HAP-1 (cell line): ENCODE data around the gene TMEM203.
A peak's percentile ranks its signal among the peaks of the same experiment; 100 is the strongest.

Source experiments
- DNase-seq, 2 experiments: peaks; one replicate each; pipeline ENCODE4 v3.0.0-alpha.2; 2016 to 2020; ENCODE audit warnings: low spot score in 2 of 2
- H3K27me3 ChIP-seq: fragments of 250-450 bp; sonication (Bioruptor Pico); 2 replicates; pipeline ENCODE4 v1.5.1; 2020; ENCODE audit warnings: low read depth, mild to moderate bottlenecking, moderate library complexity
- H3K36me3 ChIP-seq: fragments of 250-450 bp; sonication (Bioruptor Pico); replicated peaks from 2 replicates; pipeline ENCODE4 v1.5.1; 2020; ENCODE audit warnings: mild to moderate bottlenecking
- H3K4me1 ChIP-seq: fragments of 250-450 bp; sonication (Bioruptor Pico); 2 replicates; pipeline ENCODE4 v1.5.1; 2020; ENCODE audit warnings: mild to moderate bottlenecking
- H3K4me3 ChIP-seq: fragments of 250-450 bp; sonication (Bioruptor Pico); 2 replicates; pipeline ENCODE4 v1.5.1; 2020; ENCODE audit warnings: mild to moderate bottlenecking, moderate library complexity
- H3K9me3 ChIP-seq: fragments of 250-450 bp; sonication (Bioruptor Pico); 2 replicates; pipeline ENCODE4 v1.5.1; 2020; ENCODE audit warnings: mild to moderate bottlenecking, moderate library complexity
- in situ Hi-C: fragments of 300-500 bp; cut with MboI; formaldehyde crosslinking; loops from 3 replicates; pipeline ENCODE4 v1.14.3; 2020; ENCODE audit warnings: low sequenced_read_pairs, inconsistent platforms, mixed read lengths

The TMEM203 gene

DNA sequence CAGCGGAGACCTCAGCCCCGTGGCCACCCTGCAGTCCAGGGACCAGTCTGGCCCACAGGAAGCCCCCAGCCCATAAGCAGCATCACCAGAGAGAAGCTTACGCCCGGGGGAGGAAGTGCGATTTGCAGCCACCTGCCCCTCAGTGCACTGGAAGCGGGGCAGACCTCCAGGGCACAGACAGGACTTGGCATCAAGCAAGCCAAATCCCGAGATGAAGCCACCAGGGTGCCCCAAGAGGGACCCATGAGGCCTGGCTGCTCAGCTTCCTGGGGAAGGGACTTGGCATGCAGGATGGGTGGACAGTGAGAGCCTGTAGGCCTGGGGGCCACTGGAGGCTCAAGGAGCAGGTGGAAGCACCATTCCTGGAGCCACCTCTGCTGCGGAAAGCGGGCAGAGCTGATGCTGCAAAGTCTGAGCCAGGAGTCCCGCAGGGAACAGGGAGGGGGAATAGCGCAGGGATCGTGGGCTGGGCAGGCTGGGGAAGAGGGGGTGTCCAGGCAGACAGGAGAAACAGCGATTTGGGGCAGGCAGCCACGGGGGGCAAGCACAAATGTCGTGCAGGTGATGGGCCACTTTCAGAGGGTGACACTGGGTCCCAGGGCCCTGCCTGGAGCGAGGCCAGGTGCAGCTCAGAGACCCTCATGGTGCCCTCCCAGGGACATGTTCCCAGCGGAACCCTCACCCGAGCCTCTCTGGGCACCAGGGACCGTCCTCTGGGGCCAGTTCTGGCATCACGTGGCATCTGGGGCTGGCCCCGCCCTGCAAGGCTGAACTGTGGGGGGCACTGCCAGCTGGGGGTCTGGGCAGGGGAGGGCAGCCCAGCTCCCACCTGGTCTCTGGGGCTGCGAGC, 38.8 kb downstream of the TMEM203 start:
- H3K4me1 ChIP-seq: no peaks in the 10 kb centered on the region
- no peaks in the 10 kb centered on the region for H3K9me3 ChIP-seq
- peaks cover 46% of the 10 kb centered on the region for H3K27me3 ChIP-seq
- DNase-seq: no peak
- H3K4me3 ChIP-seq: no peak overlapping the region
- no peaks in the 10 kb centered on the region for H3K36me3 ChIP-seq
- in situ Hi-C loops: no loop called here

DNA sequence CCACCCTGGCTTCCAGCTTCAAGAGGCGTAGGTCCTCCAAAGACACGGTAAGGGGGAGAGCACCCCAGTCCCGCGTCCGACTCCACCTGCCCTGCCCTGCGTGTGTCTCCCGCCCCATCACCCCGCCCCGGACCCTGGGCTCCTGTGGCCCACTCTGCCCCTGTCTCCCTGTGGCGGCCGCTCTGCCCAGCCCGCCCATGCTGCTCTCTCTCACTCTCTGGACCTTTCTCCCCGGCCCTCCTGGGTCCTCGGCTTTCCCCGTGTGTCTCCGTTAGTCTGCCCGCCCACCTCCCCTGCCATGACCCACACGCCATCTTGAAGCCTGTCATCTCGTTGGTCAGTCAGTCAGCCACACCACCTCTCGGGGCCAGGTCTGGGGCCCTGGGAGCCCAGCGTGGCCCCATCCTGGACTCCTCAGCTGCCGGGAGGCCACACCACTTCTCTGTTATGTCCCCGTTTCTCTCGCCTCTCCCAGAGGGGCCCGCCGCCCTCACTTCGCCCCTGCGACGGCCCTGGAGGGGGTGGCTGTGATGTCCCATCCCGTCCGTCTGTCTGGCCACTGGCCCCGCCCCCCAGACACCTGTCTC, 40.1 kb downstream of the TMEM203 start:
- peaks cover 51% of the 10 kb centered on the region for H3K27me3 ChIP-seq
- no peak overlapping the region for H3K4me3 ChIP-seq
- no peak for DNase-seq
- no peaks in the 10 kb centered on the region for H3K36me3 ChIP-seq
- in situ Hi-C loops: no loop called here
- no peaks in the 10 kb centered on the region for H3K4me1 ChIP-seq
- no peaks in the 10 kb centered on the region for H3K9me3 ChIP-seq

DNA sequence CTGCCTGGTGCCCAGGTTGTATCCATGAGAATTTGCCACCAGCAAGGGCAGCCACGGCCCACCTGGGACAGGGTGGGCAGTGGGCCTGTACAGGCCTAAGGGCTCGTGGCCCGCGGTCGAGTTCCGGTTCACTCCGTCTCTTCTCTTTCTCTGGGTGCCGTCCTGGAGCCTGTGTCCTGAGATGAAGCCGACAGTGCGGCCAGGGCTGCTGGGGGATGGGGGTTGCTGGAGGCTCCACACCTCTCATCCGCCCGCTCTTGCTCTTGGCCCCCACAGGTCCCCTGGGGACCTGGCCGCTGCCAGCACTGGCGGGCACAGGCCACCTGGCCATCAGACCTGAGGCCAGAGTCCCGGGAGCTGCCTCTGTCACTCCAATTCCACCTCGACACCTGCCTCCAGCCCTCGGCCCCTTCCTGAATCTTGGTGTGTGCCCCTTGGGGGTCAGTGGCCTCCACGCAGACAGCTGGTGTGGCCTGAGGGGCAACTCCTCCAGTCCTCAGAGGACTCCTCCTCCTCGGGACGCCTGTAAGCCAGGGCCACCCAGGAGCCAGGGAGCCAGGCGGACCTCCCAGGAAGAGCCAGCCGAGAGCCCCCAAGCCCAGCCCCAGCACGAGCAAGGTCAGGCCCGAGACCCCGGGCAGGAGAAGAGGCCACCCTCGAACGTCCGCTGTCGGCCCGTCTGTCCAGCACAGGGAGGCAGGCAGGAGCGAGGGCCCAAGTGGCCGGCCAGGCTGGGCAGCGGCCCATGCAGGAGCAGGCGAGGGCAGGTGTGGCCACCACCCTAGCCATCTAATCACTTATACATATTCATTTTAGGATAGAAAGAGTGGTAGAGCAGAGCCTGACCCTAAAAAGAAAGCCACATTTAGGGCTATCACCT, 40.8 kb downstream of the TMEM203 start:
- no peak for DNase-seq
- Histone ChIP-seq H3K4me3 (no peak overlapping the region), H3K4me1 (no peaks in the 10 kb centered on the region), H3K9me3 (no peaks in the 10 kb centered on the region), H3K36me3 (no peaks in the 10 kb centered on the region), H3K27me3 (peaks cover 56% of the 10 kb centered on the region)
- in situ Hi-C loops: no loop called here

DNA sequence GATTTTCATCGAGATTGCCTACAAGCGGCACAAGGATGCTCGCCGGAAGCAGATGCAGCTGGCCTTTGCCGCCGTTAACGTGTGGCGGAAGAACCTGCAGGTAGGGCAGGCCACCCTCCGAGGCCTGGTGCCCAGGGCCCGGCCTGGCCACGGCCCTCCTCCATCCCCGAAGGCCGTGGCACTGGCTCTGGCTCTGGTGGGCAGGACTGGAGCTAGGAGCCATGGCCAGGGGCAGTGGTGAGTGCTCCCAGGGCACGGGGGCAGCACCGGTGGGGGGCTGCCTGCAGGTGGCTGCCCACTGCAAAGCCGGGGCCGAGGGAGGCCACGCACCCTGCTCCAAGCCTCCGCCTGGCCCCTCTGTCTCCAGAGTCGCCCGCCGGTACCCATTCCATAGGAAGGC, 41.6 kb downstream of the TMEM203 start:
- Histone ChIP-seq H3K27me3 (peaks cover 56% of the 10 kb centered on the region), H3K36me3 (no peaks in the 10 kb centered on the region), H3K9me3 (no peaks in the 10 kb centered on the region), H3K4me3 (no peak overlapping the region), H3K4me1 (no peaks in the 10 kb centered on the region)
- DNase-seq: no peak
- in situ Hi-C loops: no loop called here

DNA sequence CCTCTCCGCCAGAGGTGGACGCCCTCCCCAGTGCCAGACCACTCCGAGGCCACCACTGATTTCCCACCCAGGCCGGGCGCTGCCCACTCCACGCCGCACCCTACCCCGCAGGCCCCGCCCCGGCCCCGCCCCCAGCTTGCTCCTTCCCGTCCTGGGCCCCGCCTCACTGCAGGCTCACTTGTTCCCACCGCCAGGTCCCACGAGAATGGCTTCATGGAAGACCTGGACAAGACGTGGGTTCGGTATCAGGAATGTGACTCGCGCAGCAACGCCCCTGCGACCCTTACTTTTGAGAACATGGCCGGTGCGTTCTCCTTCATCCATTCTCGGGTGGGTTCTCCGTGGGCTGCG, 42.1 kb downstream of the TMEM203 start:
- peak in 1 of 2 experiments; percentile 48 for DNase-seq
- in situ Hi-C loops: no loop called here
- H3K9me3 ChIP-seq: no peaks in the 10 kb centered on the region
- no peak overlapping the region for H3K4me3 ChIP-seq
- no peaks in the 10 kb centered on the region for H3K4me1 ChIP-seq
- H3K36me3 ChIP-seq: no peaks in the 10 kb centered on the region
- H3K27me3 ChIP-seq: peaks cover 58% of the 10 kb centered on the region

DNA sequence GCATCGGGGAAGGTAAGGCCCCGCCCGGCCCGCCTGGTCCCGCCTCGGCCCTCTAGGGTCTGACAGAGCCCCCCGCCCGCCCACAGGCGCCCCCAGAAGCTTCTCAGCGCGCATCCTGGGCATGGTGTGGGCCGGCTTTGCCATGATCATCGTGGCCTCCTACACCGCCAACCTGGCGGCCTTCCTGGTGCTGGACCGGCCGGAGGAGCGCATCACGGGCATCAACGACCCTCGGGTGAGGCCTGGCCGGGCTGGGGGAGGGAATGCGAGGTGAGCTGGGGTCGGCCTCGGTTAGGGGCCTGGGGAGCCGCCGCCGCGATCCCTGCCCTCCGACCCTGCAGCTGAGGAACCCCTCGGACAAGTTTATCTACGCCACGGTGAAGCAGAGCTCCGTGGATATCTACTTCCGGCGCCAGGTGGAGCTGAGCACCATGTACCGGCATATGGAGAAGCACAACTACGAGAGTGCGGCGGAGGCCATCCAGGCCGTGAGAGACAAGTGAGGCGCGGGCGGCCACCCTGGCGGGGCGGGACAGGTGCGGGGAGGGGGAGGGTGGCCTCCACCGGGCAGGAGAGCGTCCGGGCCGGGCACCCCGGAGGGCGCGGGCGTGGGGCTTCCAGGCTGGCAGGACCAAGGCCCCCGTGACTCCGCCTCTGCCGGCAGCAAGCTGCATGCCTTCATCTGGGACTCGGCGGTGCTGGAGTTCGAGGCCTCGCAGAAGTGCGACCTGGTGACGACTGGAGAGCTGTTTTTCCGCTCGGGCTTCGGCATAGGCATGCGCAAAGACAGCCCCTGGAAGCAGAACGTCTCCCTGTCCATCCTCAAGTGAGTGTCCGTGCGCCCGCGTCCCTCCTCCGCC, 42.7 kb downstream of the TMEM203 start:
- in situ Hi-C loops: no loop called here
- Histone ChIP-seq H3K4me3 (no peak overlapping the region), H3K36me3 (no peaks in the 10 kb centered on the region), H3K27me3 (peaks cover 58% of the 10 kb centered on the region), H3K9me3 (no peaks in the 10 kb centered on the region), H3K4me1 (no peaks in the 10 kb centered on the region)
- no peak for DNase-seq

DNA sequence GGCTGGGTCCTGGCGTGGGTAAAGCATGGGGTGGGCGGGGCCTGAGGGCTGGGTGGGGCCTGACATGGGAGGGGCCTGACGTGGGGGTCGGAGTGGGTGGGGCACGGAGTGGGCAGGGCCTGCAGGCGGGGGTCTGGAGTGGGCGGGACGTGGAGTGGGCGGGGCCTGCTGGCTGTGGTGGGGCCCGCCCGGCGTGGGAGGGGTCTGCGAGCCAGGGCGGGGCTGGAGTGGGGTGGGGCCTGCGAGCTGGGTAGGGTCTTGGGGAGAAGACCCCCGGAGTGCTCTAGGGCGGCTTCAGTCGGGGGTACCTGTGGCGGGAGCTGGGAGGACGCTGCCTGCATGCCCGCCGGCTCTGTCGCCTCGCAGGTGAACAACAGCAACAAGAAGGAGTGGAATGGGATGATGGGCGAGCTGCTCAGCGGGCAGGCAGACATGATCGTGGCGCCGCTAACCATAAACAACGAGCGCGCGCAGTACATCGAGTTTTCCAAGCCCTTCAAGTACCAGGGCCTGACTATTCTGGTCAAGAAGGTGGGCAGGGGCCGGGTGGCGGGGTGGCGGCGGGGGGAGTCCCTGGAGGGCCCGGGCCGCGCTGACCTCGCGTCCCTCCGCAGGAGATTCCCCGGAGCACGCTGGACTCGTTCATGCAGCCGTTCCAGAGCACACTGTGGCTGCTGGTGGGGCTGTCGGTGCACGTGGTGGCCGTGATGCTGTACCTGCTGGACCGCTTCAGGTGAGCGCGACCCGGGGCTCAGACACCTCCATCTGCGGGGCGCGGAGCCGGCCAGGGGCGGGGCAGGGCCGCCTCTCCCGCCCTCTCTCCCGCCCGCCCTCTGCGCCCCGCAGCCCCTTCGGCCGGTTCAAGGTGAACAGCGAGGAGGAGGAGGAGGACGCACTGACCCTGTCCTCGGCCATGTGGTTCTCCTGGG, 43.6 kb downstream of the TMEM203 start:
- peaks cover 58% of the 10 kb centered on the region for H3K27me3 ChIP-seq
- no peaks in the 10 kb centered on the region for H3K9me3 ChIP-seq
- in situ Hi-C loops: no loop called here
- DNase-seq: peak in 1 of 2 experiments; percentile 46
- no peak overlapping the region for H3K4me3 ChIP-seq
- H3K36me3 ChIP-seq: no peaks in the 10 kb centered on the region
- H3K4me1 ChIP-seq: no peaks in the 10 kb centered on the region

DNA sequence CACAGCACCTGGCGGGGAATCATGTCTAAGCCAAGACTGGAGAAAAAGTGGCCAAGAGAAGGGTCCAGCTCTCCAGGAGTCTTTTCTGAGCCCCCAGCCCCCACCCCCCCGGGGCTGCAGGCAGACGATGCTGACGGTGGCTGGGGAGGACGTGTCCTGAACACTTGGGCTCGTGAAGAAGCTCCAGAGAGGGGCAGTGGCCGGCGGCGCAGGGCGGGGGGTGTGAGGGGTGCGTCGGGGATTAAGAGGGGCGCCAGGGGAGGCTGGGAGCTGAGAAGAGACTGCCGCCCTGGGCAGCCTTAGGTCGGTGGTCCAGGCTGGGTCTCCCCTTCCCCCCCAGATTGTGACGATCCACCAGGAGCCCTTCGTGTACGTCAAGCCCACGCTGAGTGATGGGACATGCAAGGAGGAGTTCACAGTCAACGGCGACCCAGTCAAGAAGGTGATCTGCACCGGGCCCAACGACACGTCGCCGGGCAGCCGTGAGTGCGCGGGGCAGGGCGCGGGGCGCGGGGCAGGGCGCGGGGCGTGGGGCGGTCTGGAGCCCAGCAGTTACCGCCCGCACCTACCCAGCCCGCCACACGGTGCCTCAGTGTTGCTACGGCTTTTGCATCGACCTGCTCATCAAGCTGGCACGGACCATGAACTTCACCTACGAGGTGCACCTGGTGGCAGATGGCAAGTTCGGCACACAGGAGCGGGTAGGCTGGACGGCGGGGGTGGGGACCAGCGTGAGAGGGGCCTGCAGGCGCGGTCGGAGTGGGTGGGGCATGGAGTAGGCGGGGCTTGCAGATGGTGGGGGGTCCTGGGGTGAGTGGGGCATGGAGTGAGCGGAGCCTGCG, 44.5 kb downstream of the TMEM203 start:
- Histone ChIP-seq H3K27me3 (peaks cover 49% of the 10 kb centered on the region), H3K4me1 (no peaks in the 10 kb centered on the region; the same call in 1 of the 2 replicates), H3K9me3 (no peaks in the 10 kb centered on the region), H3K4me3 (no peak overlapping the region), H3K36me3 (no peaks in the 10 kb centered on the region)
- DNase-seq: no peak
- in situ Hi-C loops: no loop called here

DNA sequence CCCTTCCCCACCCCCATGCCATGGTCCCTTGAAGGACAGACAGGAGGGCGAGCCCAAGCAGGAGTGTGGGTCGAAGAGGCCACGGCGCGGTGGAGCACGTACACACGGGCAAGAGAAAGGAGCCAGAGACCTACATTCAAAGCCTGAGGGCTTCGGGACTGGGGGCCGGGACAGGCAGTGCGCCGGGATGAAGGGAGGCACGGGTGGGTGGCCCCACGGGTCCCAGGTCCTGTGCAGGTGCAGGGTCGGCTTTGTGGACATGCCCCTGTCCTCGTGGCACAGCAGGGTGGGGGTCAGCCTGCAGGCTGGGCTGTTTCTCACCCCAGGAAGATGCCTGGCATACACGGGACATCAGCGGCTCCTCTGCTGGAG, 45.4 kb downstream of the TMEM203 start:
- no peaks in the 10 kb centered on the region; the same call in 1 of the 2 replicates for H3K4me1 ChIP-seq
- no peak for DNase-seq
- no peaks in the 10 kb centered on the region for H3K36me3 ChIP-seq
- in situ Hi-C loops: no loop called here
- H3K9me3 ChIP-seq: no peaks in the 10 kb centered on the region
- H3K27me3 ChIP-seq: peaks cover 40% of the 10 kb centered on the region
- H3K4me3 ChIP-seq: no peak overlapping the region

DNA sequence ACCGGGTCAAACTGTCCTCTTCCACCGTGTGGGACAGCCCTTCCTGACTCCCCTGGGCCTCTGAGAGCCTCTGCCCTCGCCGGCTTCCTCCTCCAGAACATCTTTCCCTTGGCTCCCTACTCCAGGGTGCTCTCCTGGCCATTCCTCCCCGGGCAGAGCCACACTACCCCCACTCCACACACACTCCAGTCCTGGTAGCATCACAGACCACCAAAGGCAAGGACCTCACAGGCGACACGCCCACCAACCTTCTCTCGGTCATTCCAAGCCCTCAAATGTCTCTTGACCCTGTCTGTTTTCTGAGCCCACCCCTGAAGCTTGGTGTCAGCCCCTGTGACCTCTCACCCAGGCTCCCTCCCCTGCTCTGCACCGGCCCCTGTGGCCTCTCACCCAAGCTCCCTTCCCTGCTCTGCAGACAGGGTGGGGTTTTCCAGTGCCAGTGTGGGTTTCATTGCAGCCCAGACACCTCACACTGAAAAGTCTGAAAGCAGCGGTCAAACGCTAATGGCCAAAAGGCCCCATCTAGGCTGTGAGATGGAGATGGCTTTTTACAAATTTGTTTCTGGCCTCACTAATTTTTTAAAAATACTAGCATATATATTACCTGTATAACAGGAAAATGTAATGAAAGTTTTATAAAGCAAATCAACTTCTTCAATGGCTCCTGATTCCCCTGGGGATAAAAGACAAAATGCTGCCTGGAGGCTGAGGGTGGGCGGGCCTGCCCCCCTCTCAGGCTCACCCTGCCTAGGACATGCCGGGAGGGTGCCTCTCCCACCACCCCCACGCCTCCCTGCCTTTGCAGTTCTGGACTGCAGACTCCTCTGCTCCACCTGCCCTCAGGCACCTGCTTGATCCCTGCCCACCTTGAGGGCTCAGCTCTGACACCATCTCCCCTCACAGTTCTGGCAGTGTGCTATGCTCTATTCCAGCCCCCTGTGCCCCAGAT, 46.1 kb downstream of the TMEM203 start:
- in situ Hi-C loops: no loop called here
- Histone ChIP-seq H3K4me3 (no peak overlapping the region), H3K27me3 (peaks cover 38% of the 10 kb centered on the region), H3K4me1 (no peaks in the 10 kb centered on the region; the same call in 1 of the 2 replicates), H3K9me3 (no peaks in the 10 kb centered on the region), H3K36me3 (no peaks in the 10 kb centered on the region)
- DNase-seq: no peak

DNA sequence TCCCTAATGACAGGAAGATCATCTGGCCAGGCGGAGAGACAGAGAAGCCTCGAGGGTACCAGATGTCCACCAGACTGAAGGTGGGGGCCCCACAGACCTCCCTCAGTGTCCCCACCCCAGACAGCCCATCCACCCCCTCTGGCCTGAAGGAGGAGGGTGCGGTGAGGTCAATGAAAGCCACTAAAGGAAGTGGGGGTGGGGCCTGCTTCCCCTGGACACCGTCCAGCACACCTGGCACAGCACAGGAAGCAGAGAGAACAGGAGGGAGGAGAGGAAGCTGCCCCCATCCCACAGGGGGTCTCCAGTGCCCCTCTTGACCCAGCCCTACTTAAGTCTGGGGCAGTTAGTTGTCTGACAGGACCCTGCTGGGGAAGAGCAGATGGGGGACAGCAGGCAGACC, 46.8 kb downstream of the TMEM203 start:
- no peak for DNase-seq
- Histone ChIP-seq H3K27me3 (peaks cover 38% of the 10 kb centered on the region), H3K9me3 (no peaks in the 10 kb centered on the region), H3K4me1 (no peaks in the 10 kb centered on the region; the same call in 1 of the 2 replicates), H3K4me3 (no peak overlapping the region), H3K36me3 (no peaks in the 10 kb centered on the region)
- in situ Hi-C loops: no loop called here
